Upper lobe of left lung (tissue), 4 donors: ENCODE results near the gene OLA1.

Experiments
- CTCF ChIP-seq, 6 experiments: fragments of 450-650 bp in 4 of 6; fragments of 200-600 bp in 2 of 6; sonication (generic) in 2 of 6; IDR thresholded peaks; one replicate each; pipeline ENCODE4 v1.5.1; 2016 to 2019; ENCODE audit warnings: antibody characterized with exemption in 6 of 6
- EP300 ChIP-seq, 4 donors: sonication (generic); formaldehyde crosslinking; IDR thresholded peaks; one replicate each; pipeline ENCODE4 v1.5.1; 2017; ENCODE audit warnings: antibody characterized with exemption in 4 of 4, control low read depth in 2 of 4

- no peak for TF ChIP-seq CTCF (IDR thresholded peaks at IDR 0.05)
- TF ChIP-seq EP300 (IDR thresholded peaks at IDR 0.05): no peak
Measured at GRCh38 chr2:174072857-174073256, 175.5 kb downstream of the OLA1 start.
